Head of caudate nucleus (tissue), 42 donors: ENCODE measurements around the gene SNX27.
"Not testable (repeated sequence)": the region's sequence is repeated elsewhere in the genome, so short reads cannot be mapped to it uniquely, and the experiment has no call there.

Experiments
- DNase-seq, 42 donors: peaks; one replicate each; pipeline versions ENCODE4 v3.0.0 to v3.0.0-alpha.2; 2020 to 2021; ENCODE audit warnings: mixed read lengths in 7 of 42
- intact Hi-C: fragments of 100-400 bp; cut with DNase I; formaldehyde crosslinking; loops from one replicate; pipeline ENCODE4 v1.15.0; 2022

Gene SNX27

GRCh38 chr1:151626740-151627334 lies 15.0 kb downstream of the SNX27 start:
- no peak for DNase-seq
- intact Hi-C loops = no loop called here

GRCh38 chr1:151629278-151629677 lies 17.4 kb downstream of the SNX27 start:
- DNase-seq = no peak
- intact Hi-C loops = no loop called here

GRCh38 chr1:151635479-151636072 lies 23.7 kb downstream of the SNX27 start:
- intact Hi-C loops = no loop called here
- DNase-seq = no peak

- intact Hi-C loops = no loop called here
- DNase-seq = no peak
Observed at GRCh38 chr1:151638074-151638775, 26.4 kb downstream of the SNX27 start.

GRCh38 chr1:151638812-151639211 lies 27.0 kb downstream of the SNX27 start:
- intact Hi-C loops = no loop called here

GRCh38 chr1:151639466-151639865 lies 27.6 kb downstream of the SNX27 start:
- intact Hi-C loops = no loop called here
- DNase-seq = no peak

More at GRCh38 chr1:151638812-151639211, 27.0 kb downstream of the SNX27 start:
- no peak for DNase-seq

- intact Hi-C loops = no loop called here
Observed at GRCh38 chr1:151641229-151641628, 29.4 kb downstream of the SNX27 start.

GRCh38 chr1:151643085-151643484 lies 31.2 kb downstream of the SNX27 start:
- intact Hi-C loops, DNase-seq: not testable (repeated sequence)

More at GRCh38 chr1:151641229-151641628, 29.4 kb downstream of the SNX27 start:
- DNase-seq = no peak

- intact Hi-C loops = no loop called here
- DNase-seq = no peak
Observed at GRCh38 chr1:151644001-151644400, 32.2 kb downstream of the SNX27 start.

GRCh38 chr1:151653397-151653796 lies 41.5 kb downstream of the SNX27 start:
- intact Hi-C loops = no loop called here
- DNase-seq = no peak

GRCh38 chr1:151655371-151655770 lies 43.5 kb downstream of the SNX27 start:
- intact Hi-C loops = no loop called here
- DNase-seq = no peak

GRCh38 chr1:151661751-151662150 lies 49.9 kb downstream of the SNX27 start:
- no peak for DNase-seq
- intact Hi-C loops = no loop called here

- no peak for DNase-seq
- intact Hi-C loops = no loop called here
Observed at GRCh38 chr1:151668090-151668489, 56.2 kb downstream of the SNX27 start.

- DNase-seq, intact Hi-C loops: not testable (repeated sequence)
Observed at GRCh38 chr1:151670036-151670675, 58.3 kb downstream of the SNX27 start.

GRCh38 chr1:151673407-151673806 lies 61.6 kb downstream of the SNX27 start:
- intact Hi-C loops = no loop called here
- DNase-seq = no peak

GRCh38 chr1:151680391-151680790 lies 68.5 kb downstream of the SNX27 start:
- intact Hi-C loops = no loop called here
- no peak for DNase-seq

GRCh38 chr1:151680826-151681225 lies 69.0 kb downstream of the SNX27 start:
- intact Hi-C loops = no loop called here

GRCh38 chr1:151681923-151682322 lies 70.1 kb downstream of the SNX27 start:
- DNase-seq = no peak
- intact Hi-C loops = no loop called here

More at GRCh38 chr1:151680826-151681225, 69.0 kb downstream of the SNX27 start:
- DNase-seq = no peak

GRCh38 chr1:151682901-151683300 lies 71.1 kb downstream of the SNX27 start:
- intact Hi-C loops, DNase-seq: not testable (repeated sequence)

- DNase-seq = no peak
- intact Hi-C loops = no loop called here
Observed at GRCh38 chr1:151684128-151684527, 72.3 kb downstream of the SNX27 start.
